ENCODE results near the gene LRRC56. TPM values are rescaled to one million over a fixed set of nuclear protein-coding genes. Genes with fewer than 3 reads are reported as not detected.

The LRRC56 gene
- total and polyA plus RNA-seq, 9 of the 15 experiments (the other 6 are each of a cell fraction or from before 2014, with no cell fraction given) = 0.03 to 4.5 (median 1.0) TPM; not detected in 1

DNA sequence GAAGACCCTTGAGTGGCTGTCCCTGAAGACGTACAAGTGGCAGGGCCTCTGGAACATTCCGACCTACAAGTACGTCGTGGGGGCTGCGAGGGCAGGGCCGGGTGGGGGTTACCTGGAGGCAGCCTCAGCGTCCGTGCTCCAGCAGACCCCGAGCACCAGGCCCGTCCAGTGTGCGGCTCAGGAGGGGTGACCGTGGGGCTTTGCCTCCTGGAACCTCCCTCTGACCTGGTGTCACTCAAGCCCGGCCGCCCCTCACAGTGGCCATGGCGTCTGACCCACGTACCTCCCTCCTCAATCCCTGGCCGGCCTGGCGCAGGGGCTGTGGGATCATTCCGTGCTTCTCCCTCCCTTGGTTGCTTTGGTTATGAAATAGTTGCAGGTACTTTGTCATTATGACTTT is 48.7 kb upstream of the LRRC56 start:
- POLR2A ChIA-PET = no interaction called here

More for the DNA sequence above, 48.7 kb upstream of the LRRC56 start:
- Histone ChIP-seq H3K9ac (ENCODE audit: insufficient read depth in 1 of 2, low read depth in 2 of 2, low read length in 2 of 2) (no peak overlapping the region), H3K36me3 (ENCODE audit: control insufficient read depth, insufficient read depth, low read length) (peaks cover 63% of the 10 kb centered on the region; the same call in 2 of the 3 replicates), H3K4me2 (ENCODE audit: insufficient read depth, low read length) (no peak overlapping the region), H4K20me1 (replicated peaks; ENCODE audit: control insufficient read depth, insufficient read depth, low read length) (no peaks in the 10 kb centered on the region), H3K4me1 (replicated peaks in 1 of 2; ENCODE audit: control insufficient read depth in 2 of 2, insufficient read depth in 2 of 2, low read length in 2 of 2) (peaks cover 0 to 31% of the 10 kb centered on the region in 2 experiments; a peak in 2 of 5 replicates), H3K9me1 (ENCODE audit: control insufficient read depth, insufficient read depth, low read length) (no peaks in the 10 kb centered on the region), H3K27ac (ENCODE audit: extremely low read depth, low read depth, low read length) (no peak overlapping the region), H3K27me3 (ENCODE audit: control insufficient read depth in 2 of 2, insufficient read depth in 2 of 2, low read length in 2 of 2) (no peaks in the 10 kb centered on the region), H2AFZ (ENCODE audit: low read depth, low read length) (no peak overlapping the region), H3K79me2 (ENCODE audit: control insufficient read depth, insufficient read depth, low read length) (peaks cover 11% of the 10 kb centered on the region), H3K4me3 (no peak overlapping the region), H3K9me3 (replicated peaks; ENCODE audit: control insufficient read depth, insufficient read depth, low read depth, low read length) (peaks cover 6% of the 10 kb centered on the region)
- intact Hi-C loops (cut with micrococcal nuclease) (no loop called here), in situ Hi-C loops (cut with MboI) (no loop called here)
- FAIRE-seq (no peak), DNase-seq (ENCODE audit: extremely low read depth in 1 of 4, low spot score in 3 of 4) (no peak), ATAC-seq (no peak)
- CTCF ChIA-PET (ENCODE audit: low intra/inter-chr PET ratio) = no interaction called here
- no TSS peak for BruUV-seq (replicated peaks)
- TF ChIP-seq, protein P1, sequence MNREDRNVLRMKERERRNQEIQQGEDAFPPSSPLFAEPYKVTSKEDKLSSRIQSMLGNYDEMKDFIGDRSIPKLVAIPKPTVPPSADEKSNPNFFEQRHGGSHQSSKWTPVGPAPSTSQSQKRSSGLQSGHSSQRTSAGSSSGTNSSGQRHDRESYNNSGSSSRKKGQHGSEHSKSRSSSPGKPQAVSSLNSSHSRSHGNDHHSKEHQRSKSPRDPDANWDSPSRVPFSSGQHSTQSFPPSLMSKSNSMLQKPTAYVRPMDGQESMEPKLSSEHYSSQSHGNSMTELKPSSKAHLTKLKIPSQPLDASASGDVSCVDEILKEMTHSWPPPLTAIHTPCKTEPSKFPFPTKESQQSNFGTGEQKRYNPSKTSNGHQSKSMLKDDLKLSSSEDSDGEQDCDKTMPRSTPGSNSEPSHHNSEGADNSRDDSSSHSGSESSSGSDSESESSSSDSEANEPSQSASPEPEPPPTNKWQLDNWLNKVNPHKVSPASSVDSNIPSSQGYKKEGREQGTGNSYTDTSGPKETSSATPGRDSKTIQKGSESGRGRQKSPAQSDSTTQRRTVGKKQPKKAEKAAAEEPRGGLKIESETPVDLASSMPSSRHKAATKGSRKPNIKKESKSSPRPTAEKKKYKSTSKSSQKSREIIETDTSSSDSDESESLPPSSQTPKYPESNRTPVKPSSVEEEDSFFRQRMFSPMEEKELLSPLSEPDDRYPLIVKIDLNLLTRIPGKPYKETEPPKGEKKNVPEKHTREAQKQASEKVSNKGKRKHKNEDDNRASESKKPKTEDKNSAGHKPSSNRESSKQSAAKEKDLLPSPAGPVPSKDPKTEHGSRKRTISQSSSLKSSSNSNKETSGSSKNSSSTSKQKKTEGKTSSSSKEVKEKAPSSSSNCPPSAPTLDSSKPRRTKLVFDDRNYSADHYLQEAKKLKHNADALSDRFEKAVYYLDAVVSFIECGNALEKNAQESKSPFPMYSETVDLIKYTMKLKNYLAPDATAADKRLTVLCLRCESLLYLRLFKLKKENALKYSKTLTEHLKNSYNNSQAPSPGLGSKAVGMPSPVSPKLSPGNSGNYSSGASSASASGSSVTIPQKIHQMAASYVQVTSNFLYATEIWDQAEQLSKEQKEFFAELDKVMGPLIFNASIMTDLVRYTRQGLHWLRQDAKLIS (CRISPR knock-in tag; IDR thresholded peaks at IDR 0.05) = no peak
- TF ChIP-seq ASH1L (IDR thresholded peaks at IDR 0.05; ENCODE audit: borderline replicate concordance, low read depth, partially characterized antibody) (no peak), DPF2 (IDR thresholded peaks at IDR 0.05) (no peak), RBM39 (optimal IDR thresholded peaks at IDR 0.05; ENCODE audit: low read depth, low read length) (no peak), RAD21 (CRISPR knock-in tag; conservative IDR thresholded peaks at IDR 0.05 in 1 of 2, IDR thresholded peaks at IDR 0.05 in 1 of 2) (no peak), POLR2H (tag; IDR thresholded peaks at IDR 0.05; ENCODE audit: low read depth) (no peak)
- TF ChIP-seq, protein P2, sequence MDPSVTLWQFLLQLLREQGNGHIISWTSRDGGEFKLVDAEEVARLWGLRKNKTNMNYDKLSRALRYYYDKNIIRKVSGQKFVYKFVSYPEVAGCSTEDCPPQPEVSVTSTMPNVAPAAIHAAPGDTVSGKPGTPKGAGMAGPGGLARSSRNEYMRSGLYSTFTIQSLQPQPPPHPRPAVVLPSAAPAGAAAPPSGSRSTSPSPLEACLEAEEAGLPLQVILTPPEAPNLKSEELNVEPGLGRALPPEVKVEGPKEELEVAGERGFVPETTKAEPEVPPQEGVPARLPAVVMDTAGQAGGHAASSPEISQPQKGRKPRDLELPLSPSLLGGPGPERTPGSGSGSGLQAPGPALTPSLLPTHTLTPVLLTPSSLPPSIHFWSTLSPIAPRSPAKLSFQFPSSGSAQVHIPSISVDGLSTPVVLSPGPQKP (CRISPR knock-in tag; IDR thresholded peaks at IDR 0.05) = no peak
- 97% methylated on average over 18 of the region's 19 CpGs for WGBS (ENCODE audit: insufficient coverage, low coverage, missing lambda C conversion rate)
